ENCODE results near the gene CRAMP1. TPM values are rescaled to one million over a fixed set of nuclear protein-coding genes. Genes with fewer than 3 reads are reported as not detected.
"Not testable (repeated sequence)": the region's sequence is repeated elsewhere in the genome, so short reads cannot be mapped to it uniquely, and the experiment has no call there.

The CRAMP1 gene
- total RNA-seq, 1 experiment from 2014 or later: 8.1 TPM

DNA sequence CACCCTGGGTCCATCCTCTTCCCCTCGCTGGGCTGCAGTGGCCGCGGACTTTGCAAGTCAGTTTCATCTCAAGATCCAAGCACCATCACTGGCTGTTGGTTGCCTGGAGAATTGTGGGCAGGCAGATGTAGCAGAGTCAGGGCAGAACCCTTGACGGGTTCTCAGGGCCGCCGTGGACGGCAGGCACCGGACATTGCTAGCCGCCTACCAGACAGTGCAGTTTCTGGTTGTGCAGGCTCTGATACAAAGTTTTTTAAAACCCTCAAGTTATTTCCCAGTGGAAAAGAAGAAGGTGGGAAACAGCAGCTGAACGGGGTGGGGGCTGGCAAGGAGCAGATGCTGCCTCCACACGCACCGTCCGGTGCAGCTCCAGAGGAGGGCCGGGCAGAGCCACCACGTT, 97.2 kb downstream of the CRAMP1 start:
- no peak for DNase-seq (ENCODE audit: low spot score)

GRCh38 chr16:1710811-1711507, 98.8 kb downstream of the CRAMP1 start:
- no peak for DNase-seq (ENCODE audit: low spot score)

GRCh38 chr16:1712791-1713261, 100.7 kb downstream of the CRAMP1 start:
- DNase-seq (ENCODE audit: low spot score): no peak

- no peak for DNase-seq (ENCODE audit: low spot score)
Measured at GRCh38 chr16:1713331-1713730, 101.2 kb downstream of the CRAMP1 start.

DNA sequence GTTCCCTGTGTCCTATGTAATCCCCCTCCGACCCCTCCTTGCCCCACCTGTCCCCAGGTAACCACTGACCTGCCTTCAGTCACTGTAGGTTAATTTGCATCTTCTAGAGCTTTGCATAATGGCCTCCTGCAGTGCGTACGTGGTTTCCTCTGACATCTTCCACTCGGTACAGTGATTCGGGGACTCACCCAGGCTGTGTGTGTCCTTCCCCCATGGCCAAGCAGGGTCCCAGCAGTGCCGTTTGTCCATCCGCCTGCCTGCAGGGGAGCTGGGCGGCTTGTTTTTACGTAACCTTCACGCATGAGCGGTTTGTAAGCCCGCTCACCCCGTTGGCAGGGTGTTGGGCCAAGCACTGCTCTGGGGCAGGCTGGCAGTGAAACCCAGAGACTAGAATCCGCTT, 101.8 kb downstream of the CRAMP1 start:
- no peak for DNase-seq (ENCODE audit: low spot score)

GRCh38 chr16:1715220-1715619, 103.1 kb downstream of the CRAMP1 start:
- no peak for DNase-seq (ENCODE audit: low spot score)

DNA sequence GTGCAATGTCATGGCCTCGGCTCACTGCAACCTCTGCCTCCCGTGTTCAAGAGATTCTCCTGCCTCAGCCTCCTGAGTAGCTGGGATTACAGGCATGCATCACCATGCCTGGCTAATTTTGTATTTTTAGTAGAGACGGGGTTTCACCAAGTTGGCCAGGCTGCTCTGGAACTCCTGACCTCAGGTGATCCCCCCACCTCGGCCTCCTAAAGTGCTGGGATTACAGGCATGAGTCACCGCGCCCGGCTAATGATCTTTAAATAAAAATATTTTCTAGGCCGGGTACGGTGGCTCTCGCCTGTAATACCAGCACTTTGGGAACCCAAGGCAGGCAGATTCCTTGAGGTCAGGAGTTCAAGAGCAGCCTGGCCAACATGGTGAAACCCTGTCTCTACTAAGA, 106.1 kb downstream of the CRAMP1 start:
- DNase-seq (ENCODE audit: low spot score): peak; percentile 35

- DNase-seq (ENCODE audit: low spot score): not testable (repeated sequence)
Measured at GRCh38 chr16:1719559-1720229, 107.5 kb downstream of the CRAMP1 start.

GRCh38 chr16:1721372-1721771, 109.2 kb downstream of the CRAMP1 start:
- DNase-seq (ENCODE audit: low spot score): no peak

GRCh38 chr16:1723450-1724147, 111.4 kb downstream of the CRAMP1 start:
- DNase-seq (ENCODE audit: low spot score): peak; percentile 42

- DNase-seq (ENCODE audit: low spot score): no peak
Measured at GRCh38 chr16:1724491-1724890, 112.3 kb downstream of the CRAMP1 start.

DNA sequence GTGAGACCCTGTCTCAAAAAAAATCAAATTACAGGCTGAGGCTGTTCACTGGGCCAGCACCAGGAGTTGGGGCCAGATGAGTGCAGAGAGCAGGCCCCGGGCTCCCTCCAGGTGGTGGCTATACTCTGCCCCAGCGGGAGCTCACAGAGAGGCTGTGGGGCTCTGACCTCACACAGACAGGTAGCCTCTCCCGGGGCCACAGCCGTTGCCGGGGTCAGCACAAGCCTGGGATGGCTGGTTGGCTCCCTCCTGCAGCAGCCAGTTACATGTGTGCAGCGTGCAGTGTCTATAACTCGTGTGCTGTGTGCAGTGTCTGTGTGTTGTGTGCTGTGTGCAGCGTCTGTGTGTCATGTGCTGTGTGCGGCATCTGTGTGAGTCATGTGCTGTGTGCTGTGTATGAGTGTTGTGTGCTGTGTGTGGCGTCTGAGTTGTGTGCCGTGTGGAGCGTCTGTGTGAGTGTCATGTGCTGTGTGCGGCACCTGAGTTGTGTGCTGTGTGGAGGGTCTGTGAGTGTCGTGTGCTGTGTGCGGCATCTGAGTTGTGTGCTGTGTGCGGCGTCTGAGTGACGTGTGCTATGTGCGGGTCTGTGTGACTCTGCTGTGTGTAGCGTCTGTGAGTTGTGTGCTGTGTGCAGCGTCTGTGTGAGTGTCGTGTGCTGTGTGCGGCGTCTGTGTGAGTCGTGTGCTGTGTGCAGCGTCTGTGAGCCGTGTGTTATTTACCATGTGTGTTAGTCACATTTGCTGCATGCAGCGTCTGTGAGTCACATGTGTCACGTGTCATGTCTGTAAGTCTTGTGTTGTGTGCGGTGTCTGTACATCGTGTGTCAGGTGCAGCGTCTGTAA, 114.7 kb downstream of the CRAMP1 start:
- DNase-seq (ENCODE audit: low spot score): no peak

Other genes with a start within 250 kb of the CRAMP1 start
- gene UNKL, start 197.7 kb upstream of the CRAMP1 start, total RNA-seq (2014; rRNA removed; shearing (Covaris generic)): 25.5 and 31.6 TPM in 2 replicates
- gene UQCC4, start 191.6 kb upstream of the CRAMP1 start, total RNA-seq (2014; rRNA removed; shearing (Covaris generic)): 38.6 and 45.1 TPM in 2 replicates
- not detected in 2 replicates for gene PERCC1, start 181.3 kb upstream of the CRAMP1 start, total RNA-seq (2014; rRNA removed; shearing (Covaris generic))
- 0.03 and 0.26 TPM in 2 replicates for gene CCDC154, start 167.8 kb upstream of the CRAMP1 start, total RNA-seq (2014; rRNA removed; shearing (Covaris generic))
- 79.9 and 86.3 TPM in 2 replicates for gene CLCN7, start 137.3 kb upstream of the CRAMP1 start, total RNA-seq (2014; rRNA removed; shearing (Covaris generic))
- gene PTX4, start 123.4 kb upstream of the CRAMP1 start, total RNA-seq (2014; rRNA removed; shearing (Covaris generic)): not detected in 2 replicates
- gene TELO2, start 119.0 kb upstream of the CRAMP1 start, total RNA-seq (2014; rRNA removed; shearing (Covaris generic)): 20.9 and 28.8 TPM in 2 replicates
- 0.17 TPM in 1 of 2 replicates, not detected in the other for gene TMEM204, start 78.7 kb upstream of the CRAMP1 start, total RNA-seq (2014; rRNA removed; shearing (Covaris generic))
- 9.7 and 15.6 TPM in 2 replicates for gene IFT140, start 288 bp upstream of the CRAMP1 start, total RNA-seq (2014; rRNA removed; shearing (Covaris generic))
- gene JPT2, start 65.9 kb downstream of the CRAMP1 start, total RNA-seq (2014; rRNA removed; shearing (Covaris generic)): 120 and 149 TPM in 2 replicates
- 26.0 and 39.3 TPM in 2 replicates for gene MAPK8IP3, start 93.8 kb downstream of the CRAMP1 start, total RNA-seq (2014; rRNA removed; shearing (Covaris generic))
- 1.3 and 4.6 TPM in 2 replicates for gene NME3, start 159.2 kb downstream of the CRAMP1 start, total RNA-seq (2014; rRNA removed; shearing (Covaris generic))
- gene EME2, start 160.4 kb downstream of the CRAMP1 start, total RNA-seq (2014; rRNA removed; shearing (Covaris generic)): 7.8 and 15.8 TPM in 2 replicates
- 208 and 223 TPM in 2 replicates for gene MRPS34, start 160.8 kb downstream of the CRAMP1 start, total RNA-seq (2014; rRNA removed; shearing (Covaris generic))
- gene SPSB3, start 170.2 kb downstream of the CRAMP1 start, total RNA-seq (2014; rRNA removed; shearing (Covaris generic)): 36.7 and 37.9 TPM in 2 replicates
- 161 and 195 TPM in 2 replicates for gene NUBP2, start 170.6 kb downstream of the CRAMP1 start, total RNA-seq (2014; rRNA removed; shearing (Covaris generic))
- gene IGFALS, start 181.3 kb downstream of the CRAMP1 start, total RNA-seq (2014; rRNA removed; shearing (Covaris generic)): not detected in 2 replicates
- gene HAGH, start 214.5 kb downstream of the CRAMP1 start, total RNA-seq (2014; rRNA removed; shearing (Covaris generic)): 85.2 and 163 TPM in 2 replicates
- 77.1 and 89.7 TPM in 2 replicates for gene FAHD1, start 214.8 kb downstream of the CRAMP1 start, total RNA-seq (2014; rRNA removed; shearing (Covaris generic))